Measurements from ENCODE around the gene TMEFF1. TPM values are rescaled to one million over a fixed set of nuclear protein-coding genes. Genes with fewer than 3 reads are reported as not detected.

TMEFF1 gene
- total RNA-seq, 1 donor from 2014 or later = 171 TPM

GRCh38 chr9:100427366-100428263 lies 45.3 kb upstream of the TMEFF1 start:
- TF ChIP-seq CTCF (IDR thresholded peaks at IDR 0.05; ENCODE audit: partially characterized antibody, unreplicated experiment) = no peak
- Mint-ChIP-seq H3K27ac (ENCODE audit: unreplicated experiment) (peak overlapping the region; percentile 86), H3K27me3 (ENCODE audit: unreplicated experiment) (peaks cover 7% of the 10 kb centered on the region), H3K36me3 (ENCODE audit: unreplicated experiment) (no peaks in the 10 kb centered on the region), H3K4me3 (ENCODE audit: unreplicated experiment) (peak overlapping the region; percentile 88), H3K9me3 (ENCODE audit: unreplicated experiment) (peaks cover 15% of the 10 kb centered on the region), H3K4me1 (ENCODE audit: low read depth, unreplicated experiment) (peaks cover 24% of the 10 kb centered on the region)
- DNase-seq = peak; percentile 70

- Mint-ChIP-seq H3K27ac (ENCODE audit: unreplicated experiment) (peak overlapping the region; percentile 24), H3K36me3 (ENCODE audit: unreplicated experiment) (no peaks in the 10 kb centered on the region), H3K27me3 (ENCODE audit: unreplicated experiment) (peaks cover 7% of the 10 kb centered on the region), H3K4me1 (ENCODE audit: low read depth, unreplicated experiment) (peaks cover 24% of the 10 kb centered on the region), H3K9me3 (ENCODE audit: unreplicated experiment) (peaks cover 15% of the 10 kb centered on the region), H3K4me3 (ENCODE audit: unreplicated experiment) (peak overlapping the region; percentile 88)
- DNase-seq = no peak
- no peak for TF ChIP-seq CTCF (IDR thresholded peaks at IDR 0.05; ENCODE audit: partially characterized antibody, unreplicated experiment)
Measured at GRCh38 chr9:100428871-100429654, 43.9 kb upstream of the TMEFF1 start.

- H3K4me3 Mint-ChIP-seq (ENCODE audit: unreplicated experiment) = peak overlapping the region; percentile 54
- TF ChIP-seq CTCF (IDR thresholded peaks at IDR 0.05; ENCODE audit: partially characterized antibody, unreplicated experiment) = no peak
Measured at GRCh38 chr9:100430286-100430940, 42.5 kb upstream of the TMEFF1 start.

GRCh38 chr9:100431886-100432285 lies 41.1 kb upstream of the TMEFF1 start:
- Mint-ChIP-seq H3K36me3 (ENCODE audit: unreplicated experiment) (no peaks in the 10 kb centered on the region), H3K9me3 (ENCODE audit: unreplicated experiment) (peaks cover 9% of the 10 kb centered on the region), H3K4me3 (ENCODE audit: unreplicated experiment) (no peak overlapping the region), H3K27me3 (ENCODE audit: unreplicated experiment) (peaks cover 2% of the 10 kb centered on the region), H3K4me1 (ENCODE audit: low read depth, unreplicated experiment) (peaks cover 24% of the 10 kb centered on the region), H3K27ac (ENCODE audit: unreplicated experiment) (no peak overlapping the region)
- no peak for TF ChIP-seq CTCF (IDR thresholded peaks at IDR 0.05; ENCODE audit: partially characterized antibody, unreplicated experiment)
- no peak for DNase-seq

More at GRCh38 chr9:100430286-100430940, 42.5 kb upstream of the TMEFF1 start:
- peaks cover 24% of the 10 kb centered on the region for H3K4me1 Mint-ChIP-seq (ENCODE audit: low read depth, unreplicated experiment)
- DNase-seq = no peak
- H3K9me3 Mint-ChIP-seq (ENCODE audit: unreplicated experiment) = peaks cover 15% of the 10 kb centered on the region
- no peak overlapping the region for H3K27ac Mint-ChIP-seq (ENCODE audit: unreplicated experiment)
- peaks cover 7% of the 10 kb centered on the region for H3K27me3 Mint-ChIP-seq (ENCODE audit: unreplicated experiment)
- no peaks in the 10 kb centered on the region for H3K36me3 Mint-ChIP-seq (ENCODE audit: unreplicated experiment)
